OCI-LY7 (cell line): Measurements from ENCODE around the gene BST1. TPM values are rescaled to one million over a fixed set of nuclear protein-coding genes. Genes with fewer than 3 reads are reported as not detected.

Experiments used
- BruUV-seq: library from RNA; stranded (reverse); fragments of 400-500 nt; replicated peaks from 2 replicates; lab custom pipeline; 2021; lab: Mats Ljungman, UMichigan
- CTCF ChIA-PET: fragments of 300-600 bp; sonication (Branson Sonifier 250); formaldehyde crosslinking; loops from one replicate; lab custom pipeline; 2022; ENCODE audit warnings: antibody characterized with exemption; ENCODE audit not compliant: unreplicated experiment; lab: Charles Lee
- POLR2A ChIA-PET: fragments of 300-600 bp; sonication (Branson Sonifier 250); formaldehyde crosslinking; loops from one replicate; lab custom pipeline; 2022; ENCODE audit warnings: antibody characterized with exemption; lab: Charles Lee
- DNase-seq: peaks from one replicate; pipeline ENCODE4 v3.0.0-alpha.2; 2015; ENCODE audit warnings: low spot score
- H2AFZ ChIP-seq: fragments of 200-600 bp; sonication (generic), shearing (Covaris generic); 2 replicates; pipeline ENCODE4 v1.6.1; 2014; ENCODE audit warnings: mild to moderate bottlenecking, antibody characterized with exemption, low read length, moderate library complexity
- H3K27ac ChIP-seq: fragments of 200-600 bp; sonication (generic); 2 replicates; pipeline ENCODE4 v1.5.1; 2014; ENCODE audit warnings: mixed run types, low read depth, mild to moderate bottlenecking, moderate library complexity, low read length, inconsistent platforms; ENCODE audit not compliant: poor library complexity, severe bottlenecking
- H3K36me3 ChIP-seq: fragments of 200-600 bp; sonication (generic); 2 replicates; pipeline ENCODE4 v1.6.1; 2014; ENCODE audit warnings: mild to moderate bottlenecking, antibody characterized with exemption, low read length, moderate library complexity, mixed read lengths; ENCODE audit not compliant: insufficient read depth
- H3K4me1 ChIP-seq: fragments of 200-600 bp; sonication (generic); 2 replicates; pipeline ENCODE4 v1.5.1; 2014; ENCODE audit warnings: mild to moderate bottlenecking, low read length; ENCODE audit not compliant: insufficient read depth, poor library complexity, severe bottlenecking
- H3K4me2 ChIP-seq: fragments of 200-600 bp; sonication (generic); 2 replicates; pipeline ENCODE4 v1.6.1; 2014; ENCODE audit warnings: mild to moderate bottlenecking, low read length
- H3K4me3 ChIP-seq: fragments of 200-600 bp; sonication (generic); 2 replicates; pipeline ENCODE4 v1.5.1; 2014; ENCODE audit warnings: mild to moderate bottlenecking, low read depth, low read length; ENCODE audit not compliant: poor library complexity, severe bottlenecking
- H3K79me2 ChIP-seq: fragments of 200-600 bp; sonication (generic); 2 replicates; pipeline ENCODE4 v1.6.1; 2016; ENCODE audit warnings: low read depth, mild to moderate bottlenecking, low read length, moderate library complexity, mixed read lengths; ENCODE audit not compliant: insufficient read depth
- H3K9me2 ChIP-seq: fragments of 200-600 bp; sonication (generic); 2 replicates; pipeline ENCODE4 v1.6.1; 2016; ENCODE audit warnings: mild to moderate bottlenecking, low read length, mixed read lengths; ENCODE audit not compliant: insufficient read depth
- H3K9me3 ChIP-seq: fragments of 200-600 bp; sonication (generic); 2 replicates; pipeline ENCODE4 v1.6.1; 2014; ENCODE audit warnings: mild to moderate bottlenecking, mixed run types, low read length, mixed read lengths
- H4K20me1 ChIP-seq: fragments of 200-600 bp; sonication (generic); 2 replicates; pipeline ENCODE4 v1.6.1; 2014; ENCODE audit warnings: mild to moderate bottlenecking, antibody characterized with exemption, low read length, moderate library complexity, mixed read lengths; ENCODE audit not compliant: insufficient read depth
- CTCF ChIP-seq: fragments of 200-600 bp; sonication (generic); conservative IDR thresholded peaks from 2 replicates; pipeline ENCODE4 v1.5.1; 2014; ENCODE audit warnings: mild to moderate bottlenecking, antibody characterized with exemption, low read length, moderate library complexity, mixed read lengths
- EZH2phosphoT487 ChIP-seq: fragments of 200-600 bp; sonication (generic); IDR thresholded peaks from 2 replicates; pipeline ENCODE4 v1.6.1; 2018; ENCODE audit warnings: low read depth, borderline replicate concordance, mild to moderate bottlenecking, mixed run types, antibody characterized with exemption, low read length, moderate library complexity, mixed read lengths
- intact Hi-C: fragments of 100-400 bp; cut with micrococcal nuclease; formaldehyde crosslinking; loops from one replicate; pipeline ENCODE4 v1.10.0; 2022; ENCODE audit not compliant: unreplicated experiment
- total RNA-seq, 2 experiments: library from RNA; depleted of rRNA in 1 of 2; stranded (reverse); fragments of >200 nt in 1 of 2; shearing (Covaris generic) in 1 of 2; gene quantifications; 2 replicates each; pipeline ENCODE4 v1.2.3, GENCODE V29; 2014 to 2022

Gene BST1
- total RNA-seq, 2 experiments from 2014 or later: 0.21 to 0.50 TPM

GRCh38 chr4:15742637-15743036 is 39.8 kb downstream of the BST1 start:
- Histone ChIP-seq H3K27ac (no peak overlapping the region), H3K9me2 (no peaks in the 10 kb centered on the region), H3K4me2 (no peak overlapping the region), H2AFZ (no peak overlapping the region), H4K20me1 (no peaks in the 10 kb centered on the region), H3K4me3 (no peak overlapping the region), H3K9me3 (peaks cover 31% of the 10 kb centered on the region; the same call in 1 of the 2 replicates), H3K79me2 (no peaks in the 10 kb centered on the region), H3K36me3 (peaks cover 4% of the 10 kb centered on the region; the same call in 1 of the 2 replicates), H3K4me1 (no peaks in the 10 kb centered on the region)
- BruUV-seq: no TSS peak
- ChIA-PET POLR2A (no interaction called here), CTCF (no interaction called here)
- intact Hi-C loops: no loop called here
- no peak for DNase-seq
- TF ChIP-seq EZH2phosphoT487 (no peak), CTCF (no peak)

GRCh38 chr4:15744016-15744545 is 41.2 kb downstream of the BST1 start:
- CTCF ChIA-PET: interaction anchor here (1.0 kb wide), 1 partner anchor 12 kb away, joined by 3 read pairs; no protein-coding TSS in a partner anchor

More at GRCh38 chr4:15744016-15744545, 41.2 kb downstream of the BST1 start:
- Histone ChIP-seq H3K9me2 (no peaks in the 10 kb centered on the region), H2AFZ (no peak overlapping the region), H3K9me3 (peaks cover 31% of the 10 kb centered on the region; the same call in 1 of the 2 replicates), H3K79me2 (no peaks in the 10 kb centered on the region), H3K4me3 (no peak overlapping the region), H3K27ac (no peak overlapping the region), H3K4me1 (no peaks in the 10 kb centered on the region), H3K4me2 (no peak overlapping the region), H3K36me3 (peaks cover 4% of the 10 kb centered on the region; the same call in 1 of the 2 replicates), H4K20me1 (no peaks in the 10 kb centered on the region)
- no TSS peak for BruUV-seq
- intact Hi-C loops: no loop called here
- no peak for TF ChIP-seq EZH2phosphoT487
- TF ChIP-seq CTCF: no peak
- POLR2A ChIA-PET: interaction anchor here (1.6 kb wide), 1 partner anchor 13 kb away, joined by 7 read pairs; no protein-coding TSS in a partner anchor
- no peak for DNase-seq
